GM12875 (cell line): ENCODE data around the gene FMN2.

Source experiments
- H3K4me3 ChIP-seq: one replicate; pipeline ENCODE4 v1.5.1; 2011; ENCODE audit warnings: low read depth, low read length, control low read depth
- CTCF ChIP-seq: IDR thresholded peaks from 2 replicates; pipeline ENCODE4 v1.5.1; 2011; ENCODE audit warnings: low read depth, mild to moderate bottlenecking, control low read depth, inconsistent platforms, low read length, moderate library complexity, borderline replicate concordance; ENCODE audit not compliant: insufficient read depth

FMN2 gene

GRCh38 chr1:240086726-240087125 lies 5.0 kb upstream of the FMN2 start:
- no peak overlapping the region for H3K4me3 ChIP-seq
- TF ChIP-seq CTCF, result no peak

GRCh38 chr1:240090014-240090413 lies 1.7 kb upstream of the FMN2 start:
- no peak for TF ChIP-seq CTCF
- H3K4me3 ChIP-seq, result no peak overlapping the region

- TF ChIP-seq CTCF, result no peak
- no peak overlapping the region for H3K4me3 ChIP-seq
These were observed 604 bp upstream of the FMN2 start for GRCh38 chr1:240090957-240091600.

- no peak for TF ChIP-seq CTCF
- no peak overlapping the region for H3K4me3 ChIP-seq
These were observed 827 bp downstream of the FMN2 start for GRCh38 chr1:240092301-240093119.

GRCh38 chr1:240093120-240093961 lies 1.7 kb downstream of the FMN2 start:
- H3K4me3 ChIP-seq, result no peak overlapping the region
- no peak for TF ChIP-seq CTCF

- H3K4me3 ChIP-seq, result no peak overlapping the region
- no peak for TF ChIP-seq CTCF
These were observed 2.5 kb downstream of the FMN2 start for GRCh38 chr1:240094041-240094722.
